Measurements from ENCODE around the gene FAT3. TPM values are rescaled to one million over a fixed set of nuclear protein-coding genes. Genes with fewer than 3 reads are reported as not detected.

Gene FAT3
- total and polyA plus RNA-seq, 10 of the 15 experiments (the other 5 are each of a cell fraction or from before 2014, with no cell fraction given) = under 0.01 to 0.04 (median 0.01) TPM; not detected in 7

DNA sequence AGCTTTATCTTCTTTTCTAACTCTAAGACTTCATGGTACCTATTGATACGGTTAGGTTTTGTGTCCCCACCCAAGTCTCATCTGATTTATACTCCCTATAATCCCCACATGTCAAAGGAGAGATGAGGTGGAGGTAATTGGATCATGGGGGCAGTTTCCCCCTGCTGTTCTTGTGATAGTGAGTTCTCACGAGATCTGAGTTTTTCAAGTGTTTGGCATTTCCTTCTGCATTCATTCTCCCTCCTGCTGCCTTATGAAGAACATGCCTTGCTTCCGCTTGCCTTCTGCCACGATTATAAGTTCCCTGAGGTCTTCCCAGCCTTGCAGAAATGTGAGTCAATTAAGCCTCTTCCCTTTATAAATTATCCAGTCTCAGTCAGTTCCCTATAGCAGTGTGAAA is 5.1 kb upstream of the FAT3 start:
- no peaks in the 10 kb centered on the region for H4K20me1 ChIP-seq (ENCODE audit: control insufficient read depth, insufficient read depth)
- POLR2A ChIA-PET = no interaction called here
- FAIRE-seq = no peak
- in situ Hi-C loops (cut with MboI) (no loop called here), intact Hi-C loops (cut with micrococcal nuclease; ENCODE audit: unreplicated experiment) (no loop called here)
- WGBS (ENCODE audit: insufficient coverage, insufficient replicate concordance, low lambda C conversion rate, missing lambda C conversion rate) = 8% methylated on average over 4 of the region's 4 CpGs
- no peak overlapping the region for H3K27ac ChIP-seq (ENCODE audit: control insufficient read depth, insufficient read depth)
- no peaks in the 10 kb centered on the region for H3K9me3 ChIP-seq (replicated peaks; ENCODE audit: control insufficient read depth, insufficient read depth, low read length)
- no peak for TF ChIP-seq RBBP5 (conservative IDR thresholded peaks at IDR 0.05)
- TF ChIP-seq, protein P1, sequence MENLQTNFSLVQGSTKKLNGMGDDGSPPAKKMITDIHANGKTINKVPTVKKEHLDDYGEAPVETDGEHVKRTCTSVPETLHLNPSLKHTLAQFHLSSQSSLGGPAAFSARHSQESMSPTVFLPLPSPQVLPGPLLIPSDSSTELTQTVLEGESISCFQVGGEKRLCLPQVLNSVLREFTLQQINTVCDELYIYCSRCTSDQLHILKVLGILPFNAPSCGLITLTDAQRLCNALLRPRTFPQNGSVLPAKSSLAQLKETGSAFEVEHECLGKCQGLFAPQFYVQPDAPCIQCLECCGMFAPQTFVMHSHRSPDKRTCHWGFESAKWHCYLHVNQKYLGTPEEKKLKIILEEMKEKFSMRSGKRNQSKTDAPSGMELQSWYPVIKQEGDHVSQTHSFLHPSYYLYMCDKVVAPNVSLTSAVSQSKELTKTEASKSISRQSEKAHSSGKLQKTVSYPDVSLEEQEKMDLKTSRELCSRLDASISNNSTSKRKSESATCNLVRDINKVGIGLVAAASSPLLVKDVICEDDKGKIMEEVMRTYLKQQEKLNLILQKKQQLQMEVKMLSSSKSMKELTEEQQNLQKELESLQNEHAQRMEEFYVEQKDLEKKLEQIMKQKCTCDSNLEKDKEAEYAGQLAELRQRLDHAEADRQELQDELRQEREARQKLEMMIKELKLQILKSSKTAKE (IDR thresholded peaks at IDR 0.05; ENCODE audit: low read depth, poor library complexity, severe bottlenecking) = no peak
- TF ChIP-seq, protein P2, sequence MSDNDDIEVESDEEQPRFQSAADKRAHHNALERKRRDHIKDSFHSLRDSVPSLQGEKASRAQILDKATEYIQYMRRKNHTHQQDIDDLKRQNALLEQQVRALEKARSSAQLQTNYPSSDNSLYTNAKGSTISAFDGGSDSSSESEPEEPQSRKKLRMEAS (IDR thresholded peaks at IDR 0.05; ENCODE audit: low read depth, low read length) = no peak
- TF ChIP-seq, protein P3, sequence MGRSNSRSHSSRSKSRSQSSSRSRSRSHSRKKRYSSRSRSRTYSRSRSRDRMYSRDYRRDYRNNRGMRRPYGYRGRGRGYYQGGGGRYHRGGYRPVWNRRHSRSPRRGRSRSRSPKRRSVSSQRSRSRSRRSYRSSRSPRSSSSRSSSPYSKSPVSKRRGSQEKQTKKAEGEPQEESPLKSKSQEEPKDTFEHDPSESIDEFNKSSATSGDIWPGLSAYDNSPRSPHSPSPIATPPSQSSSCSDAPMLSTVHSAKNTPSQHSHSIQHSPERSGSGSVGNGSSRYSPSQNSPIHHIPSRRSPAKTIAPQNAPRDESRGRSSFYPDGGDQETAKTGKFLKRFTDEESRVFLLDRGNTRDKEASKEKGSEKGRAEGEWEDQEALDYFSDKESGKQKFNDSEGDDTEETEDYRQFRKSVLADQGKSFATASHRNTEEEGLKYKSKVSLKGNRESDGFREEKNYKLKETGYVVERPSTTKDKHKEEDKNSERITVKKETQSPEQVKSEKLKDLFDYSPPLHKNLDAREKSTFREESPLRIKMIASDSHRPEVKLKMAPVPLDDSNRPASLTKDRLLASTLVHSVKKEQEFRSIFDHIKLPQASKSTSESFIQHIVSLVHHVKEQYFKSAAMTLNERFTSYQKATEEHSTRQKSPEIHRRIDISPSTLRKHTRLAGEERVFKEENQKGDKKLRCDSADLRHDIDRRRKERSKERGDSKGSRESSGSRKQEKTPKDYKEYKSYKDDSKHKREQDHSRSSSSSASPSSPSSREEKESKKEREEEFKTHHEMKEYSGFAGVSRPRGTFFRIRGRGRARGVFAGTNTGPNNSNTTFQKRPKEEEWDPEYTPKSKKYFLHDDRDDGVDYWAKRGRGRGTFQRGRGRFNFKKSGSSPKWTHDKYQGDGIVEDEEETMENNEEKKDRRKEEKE (IDR thresholded peaks at IDR 0.05) = no peak
- no peak for TF ChIP-seq IRF4 (IDR thresholded peaks at IDR 0.05; ENCODE audit: low read depth, low read length)
- TF ChIP-seq MEF2B (IDR thresholded peaks at IDR 0.05; ENCODE audit: partially characterized antibody, poor library complexity, severe bottlenecking) = no peak
- TF ChIP-seq, protein P4, sequence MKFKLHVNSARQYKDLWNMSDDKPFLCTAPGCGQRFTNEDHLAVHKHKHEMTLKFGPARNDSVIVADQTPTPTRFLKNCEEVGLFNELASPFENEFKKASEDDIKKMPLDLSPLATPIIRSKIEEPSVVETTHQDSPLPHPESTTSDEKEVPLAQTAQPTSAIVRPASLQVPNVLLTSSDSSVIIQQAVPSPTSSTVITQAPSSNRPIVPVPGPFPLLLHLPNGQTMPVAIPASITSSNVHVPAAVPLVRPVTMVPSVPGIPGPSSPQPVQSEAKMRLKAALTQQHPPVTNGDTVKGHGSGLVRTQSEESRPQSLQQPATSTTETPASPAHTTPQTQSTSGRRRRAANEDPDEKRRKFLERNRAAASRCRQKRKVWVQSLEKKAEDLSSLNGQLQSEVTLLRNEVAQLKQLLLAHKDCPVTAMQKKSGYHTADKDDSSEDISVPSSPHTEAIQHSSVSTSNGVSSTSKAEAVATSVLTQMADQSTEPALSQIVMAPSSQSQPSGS (IDR thresholded peaks at IDR 0.05; ENCODE audit: low read length) = no peak
- TF ChIP-seq IKZF1 (conservative IDR thresholded peaks at IDR 0.05) = no peak
- TF ChIP-seq NR2F1 (conservative IDR thresholded peaks at IDR 0.05) = no peak
- no peak for TF ChIP-seq STAT3 (IDR thresholded peaks at IDR 0.05; ENCODE audit: low read depth, low read length)
- TF ChIP-seq MYB (IDR thresholded peaks at IDR 0.05; ENCODE audit: borderline replicate concordance, low read depth, low read length) = no peak
- TF ChIP-seq POLR2A (IDR thresholded peaks at IDR 0.05; ENCODE audit: low read depth, low read length) = no peak
- TF ChIP-seq NBN (IDR thresholded peaks at IDR 0.05) = no peak
- SMC1A ChIA-PET (ENCODE audit: uncharacterized antibody, unreplicated experiment) = no interaction called here
- H3K9ac ChIP-seq (ENCODE audit: control insufficient read depth, insufficient read depth, low read length) = no peak overlapping the region
- H3K4me2 ChIP-seq (ENCODE audit: control insufficient read depth, insufficient read depth) = no peak overlapping the region
- H3K27me3 ChIP-seq (replicated peaks in 1 of 2; ENCODE audit: control insufficient read depth in 2 of 2, insufficient read depth in 2 of 2, low read length in 1 of 2) = peaks cover 4% of the 10 kb centered on the region in 2 experiments; a peak in 3 of 4 replicates
- no peak overlapping the region for H2AFZ ChIP-seq (ENCODE audit: control insufficient read depth, low read depth, low read length)
- RAD21 ChIA-PET (ENCODE audit: unreplicated experiment) = no interaction called here
- no peak for ATAC-seq
- CTCF ChIA-PET = no interaction called here
- H3K36me3 ChIP-seq (ENCODE audit: control insufficient read depth in 2 of 2, insufficient read depth in 2 of 2, low read length in 1 of 2) = no peaks in the 10 kb centered on the region
- no peaks in the 10 kb centered on the region for H3K4me1 ChIP-seq (ENCODE audit: control insufficient read depth, insufficient read depth, low read length)
- no peaks in the 10 kb centered on the region for H3K79me2 ChIP-seq (ENCODE audit: control insufficient read depth, insufficient read depth, low read length)
- no peak for DNase-seq (ENCODE audit: low read depth, low spot score)
- BruUV-seq (replicated peaks) = no TSS peak
- no peak overlapping the region for H3K4me3 ChIP-seq
